Gastroesophageal sphincter (tissue), 4 donors: Measurements from ENCODE around the gene GAL3ST1. TPM values are rescaled to one million over a fixed set of nuclear protein-coding genes. Genes with fewer than 3 reads are reported as not detected.
"Not testable (repeated sequence)": the region's sequence is repeated elsewhere in the genome, so short reads cannot be mapped to it uniquely, and the experiment has no call there.

Experiments
- ATAC-seq: fragments of 150-250 bp; one replicate; pipeline ENCODE4 v1.9.1; 2016; ENCODE audit warnings: mild to moderate bottlenecking, moderate library complexity
- H3K27ac ChIP-seq, 4 donors: fragments of 200-600 bp; sonication (generic) in 3 of 4; 1 replicate in 3 of 4; 2 replicates in 1 of 4; pipeline ENCODE4 v1.5.1; 2016 to 2019
- H3K27me3 ChIP-seq: fragments of 200-600 bp; sonication (generic); one replicate; pipeline ENCODE4 v1.5.1; 2019
- H3K36me3 ChIP-seq, 2 donors: fragments of 200-600 bp; sonication (generic); one replicate each; pipeline ENCODE4 v1.5.1; 2019; ENCODE audit warnings: control low read depth in 1 of 2
- H3K4me1 ChIP-seq, 3 donors: fragments of 200-600 bp; sonication (generic); 1 replicate in 2 of 3; 2 replicates in 1 of 3; pipeline ENCODE4 v1.5.1; 2016 to 2019; ENCODE audit warnings: control low read depth in 2 of 3
- H3K4me3 ChIP-seq, 2 donors: fragments of 200-600 bp; sonication (generic); one replicate each; pipeline ENCODE4 v1.5.1; 2019; ENCODE audit warnings: mild to moderate bottlenecking in 1 of 2, moderate library complexity in 1 of 2
- H3K9me3 ChIP-seq, 3 donors: fragments of 200-600 bp; sonication (generic); one replicate each; pipeline ENCODE4 v1.5.1; 2017 to 2019; ENCODE audit warnings: control low read depth in 2 of 3
- EP300 ChIP-seq: sonication (generic); formaldehyde crosslinking; IDR thresholded peaks from one replicate; pipeline ENCODE4 v1.6.1; 2017; ENCODE audit warnings: antibody characterized with exemption, mild to moderate bottlenecking
- POLR2A ChIP-seq, 2 donors: fragments of 450-650 bp; IDR thresholded peaks; one replicate each; pipeline ENCODE4 v1.6.1; 2017; ENCODE audit warnings: antibody characterized with exemption in 2 of 2, mild to moderate bottlenecking in 2 of 2, moderate library complexity in 1 of 2
- POLR2AphosphoS5 ChIP-seq: sonication (generic); formaldehyde crosslinking; IDR thresholded peaks from one replicate; pipeline ENCODE4 v1.6.1; 2017; ENCODE audit warnings: antibody characterized with exemption
- WGBS, 2 donors: methylation state at CpG; one replicate each; pipeline ENCODE4 v1.1.5; 2018; ENCODE audit warnings: low coverage in 1 of 2; 5-methylcytosine and 5-hydroxymethylcytosine counted together
- total RNA-seq, 4 donors: library from RNA; depleted of rRNA; stranded (reverse); fragments of >200 nt; gene quantifications; one replicate each; pipeline ENCODE4 v1.1.0, GENCODE V29; 2016
- TF ChIP-seq, protein P1 (sequence below), 4 experiments: fragments of 200-600 bp in 2 of 4; fragments of 450-650 bp in 2 of 4; sonication (generic) in 1 of 4; IDR thresholded peaks; one replicate each; pipeline ENCODE4 v1.5.1; 2017 to 2019; ENCODE audit warnings: antibody characterized with exemption in 4 of 4, mild to moderate bottlenecking in 2 of 4, moderate library complexity in 2 of 4

Gene GAL3ST1
- total RNA-seq, 4 donors from 2014 or later: 0.54 to 3.0 (median 3.0) TPM

DNA sequence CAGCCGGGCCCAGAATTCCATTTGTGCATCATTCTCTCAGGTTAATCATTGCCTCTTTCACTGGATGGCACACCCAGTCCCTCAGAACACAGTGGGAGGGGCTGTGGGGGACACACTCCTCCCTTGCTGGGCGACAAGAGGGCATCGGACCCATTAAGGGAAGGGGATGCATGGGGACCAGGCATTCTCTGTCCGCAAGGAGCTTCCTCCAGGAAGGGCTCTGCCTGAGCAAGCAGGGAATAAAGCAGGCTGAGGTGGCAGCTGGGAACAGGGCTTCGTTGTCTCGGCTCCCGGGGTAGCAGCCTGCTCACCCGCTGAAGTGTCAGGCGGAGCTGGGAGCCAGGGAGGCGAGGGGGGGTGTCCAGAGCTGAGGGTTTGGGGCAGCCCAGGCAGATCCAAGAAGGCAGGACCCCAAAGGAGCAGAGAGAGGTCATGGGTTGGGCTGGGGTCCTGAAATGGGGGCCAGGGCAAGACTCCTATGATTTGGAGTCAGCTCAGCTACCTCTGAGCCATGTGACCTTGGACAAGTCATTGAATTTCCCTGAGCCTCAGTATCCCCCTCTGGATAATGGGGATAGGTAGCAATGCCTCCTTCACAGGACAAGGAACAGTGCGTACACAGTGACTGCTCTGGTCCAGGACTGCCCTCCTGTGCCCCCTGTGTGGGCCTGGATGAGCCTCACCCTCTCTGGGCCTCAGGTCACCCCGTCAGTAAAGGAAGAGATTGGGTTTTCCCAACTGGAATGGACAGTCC, 1.4 kb downstream of the GAL3ST1 start:
- H3K27ac ChIP-seq: no peak overlapping the region

DNA sequence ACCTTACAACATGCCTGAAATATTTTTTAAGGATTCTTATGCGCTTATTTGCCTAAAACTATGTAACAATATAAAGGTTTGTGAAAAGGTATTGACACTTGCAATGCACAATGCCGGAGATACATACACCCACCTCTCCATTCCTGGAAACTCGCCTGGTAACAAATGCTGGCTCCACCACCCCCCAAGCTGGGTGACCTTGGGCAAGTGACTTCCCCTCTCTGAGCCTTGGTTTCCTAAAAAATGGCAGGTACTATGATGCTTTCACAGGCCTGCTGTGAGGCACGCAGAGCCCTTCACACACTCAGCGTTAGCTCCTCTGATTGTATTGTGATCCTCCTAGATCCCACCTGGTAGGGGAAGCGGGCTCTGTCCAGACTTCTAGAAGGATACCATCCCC, 2.3 kb downstream of the GAL3ST1 start:
- TF ChIP-seq, protein P1, sequence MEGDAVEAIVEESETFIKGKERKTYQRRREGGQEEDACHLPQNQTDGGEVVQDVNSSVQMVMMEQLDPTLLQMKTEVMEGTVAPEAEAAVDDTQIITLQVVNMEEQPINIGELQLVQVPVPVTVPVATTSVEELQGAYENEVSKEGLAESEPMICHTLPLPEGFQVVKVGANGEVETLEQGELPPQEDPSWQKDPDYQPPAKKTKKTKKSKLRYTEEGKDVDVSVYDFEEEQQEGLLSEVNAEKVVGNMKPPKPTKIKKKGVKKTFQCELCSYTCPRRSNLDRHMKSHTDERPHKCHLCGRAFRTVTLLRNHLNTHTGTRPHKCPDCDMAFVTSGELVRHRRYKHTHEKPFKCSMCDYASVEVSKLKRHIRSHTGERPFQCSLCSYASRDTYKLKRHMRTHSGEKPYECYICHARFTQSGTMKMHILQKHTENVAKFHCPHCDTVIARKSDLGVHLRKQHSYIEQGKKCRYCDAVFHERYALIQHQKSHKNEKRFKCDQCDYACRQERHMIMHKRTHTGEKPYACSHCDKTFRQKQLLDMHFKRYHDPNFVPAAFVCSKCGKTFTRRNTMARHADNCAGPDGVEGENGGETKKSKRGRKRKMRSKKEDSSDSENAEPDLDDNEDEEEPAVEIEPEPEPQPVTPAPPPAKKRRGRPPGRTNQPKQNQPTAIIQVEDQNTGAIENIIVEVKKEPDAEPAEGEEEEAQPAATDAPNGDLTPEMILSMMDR (IDR thresholded peaks at IDR 0.05): no peak
- no peak for TF ChIP-seq EP300
- TF ChIP-seq POLR2A (IDR thresholded peaks at IDR 0.05): no peak
- TF ChIP-seq POLR2AphosphoS5: no peak
- H3K27me3 ChIP-seq: peaks cover 35% of the 10 kb centered on the region
- H3K9me3 ChIP-seq: no peaks in the 10 kb centered on the region
- H3K4me3 ChIP-seq: no peak overlapping the region
- no peak for ATAC-seq
- peaks cover 0 to 15% (median 5%) of the 10 kb centered on the region in 3 donors for H3K4me1 ChIP-seq
- 69 to 84% methylated on average over 2 to 5 of the region's 6 CpGs for WGBS, 2 donors
- H3K27ac ChIP-seq: no peak overlapping the region
- peaks cover 0 to 23% of the 10 kb centered on the region in 2 donors for H3K36me3 ChIP-seq

More for the DNA sequence above, 1.4 kb downstream of the GAL3ST1 start:
- 57 to 67% methylated on average over 3 to 5 of the region's 12 CpGs for WGBS, 2 donors
- peaks cover 0 to 15% (median 5%) of the 10 kb centered on the region in 3 donors for H3K4me1 ChIP-seq
- no peaks in the 10 kb centered on the region for H3K9me3 ChIP-seq
- H3K36me3 ChIP-seq: peaks cover 0 to 31% of the 10 kb centered on the region in 2 donors
- TF ChIP-seq EP300: no peak
- TF ChIP-seq, protein P1 (IDR thresholded peaks at IDR 0.05): no peak
- TF ChIP-seq POLR2A (IDR thresholded peaks at IDR 0.05): no peak
- TF ChIP-seq POLR2AphosphoS5: no peak
- no peak overlapping the region for H3K4me3 ChIP-seq
- ATAC-seq: no peak
- H3K27me3 ChIP-seq: peaks cover 27% of the 10 kb centered on the region

DNA sequence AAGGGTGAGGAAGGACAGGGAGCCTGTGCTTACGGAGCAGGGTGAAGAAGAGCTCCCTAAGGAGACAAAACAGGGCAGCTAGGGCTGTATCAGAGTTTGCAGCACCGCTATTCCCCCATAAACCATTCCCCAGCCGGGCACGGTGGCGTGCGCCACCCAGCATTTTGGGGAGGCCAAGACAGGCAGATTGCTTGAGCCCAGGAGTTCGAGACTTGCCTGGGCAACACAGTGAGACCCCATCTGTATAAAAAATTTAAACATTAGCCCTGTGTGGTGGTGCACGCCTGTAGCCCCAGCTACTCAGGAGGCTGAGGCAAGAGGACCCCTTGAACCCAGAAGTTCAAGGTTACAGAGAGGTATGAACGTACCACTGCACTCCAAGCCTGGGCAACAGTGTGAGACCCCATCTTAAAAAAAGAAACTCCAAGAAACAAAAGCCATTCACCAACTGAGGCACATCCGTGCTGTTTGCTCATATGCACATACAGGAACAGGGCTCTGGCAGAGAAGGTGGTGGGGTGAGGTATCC, 4.7 kb downstream of the GAL3ST1 start:
- no peak for TF ChIP-seq EP300
- no peak for TF ChIP-seq POLR2A (IDR thresholded peaks at IDR 0.05)
- no peak for TF ChIP-seq POLR2AphosphoS5
- ATAC-seq: no peak
- Histone ChIP-seq H3K9me3 (no peaks in the 10 kb centered on the region), H3K4me3 (no peak overlapping the region), H3K27me3 (peaks cover 33% of the 10 kb centered on the region), H3K36me3 (no peaks in the 10 kb centered on the region), H3K4me1 (peaks cover 0 to 2% (median 2%) of the 10 kb centered on the region in 3 donors), H3K27ac (no peak overlapping the region)
- 86% methylated on average over 10 of the region's 10 CpGs; no CpG with 5 or more reads in 1 of the 2 donors for WGBS, 2 donors

DNA sequence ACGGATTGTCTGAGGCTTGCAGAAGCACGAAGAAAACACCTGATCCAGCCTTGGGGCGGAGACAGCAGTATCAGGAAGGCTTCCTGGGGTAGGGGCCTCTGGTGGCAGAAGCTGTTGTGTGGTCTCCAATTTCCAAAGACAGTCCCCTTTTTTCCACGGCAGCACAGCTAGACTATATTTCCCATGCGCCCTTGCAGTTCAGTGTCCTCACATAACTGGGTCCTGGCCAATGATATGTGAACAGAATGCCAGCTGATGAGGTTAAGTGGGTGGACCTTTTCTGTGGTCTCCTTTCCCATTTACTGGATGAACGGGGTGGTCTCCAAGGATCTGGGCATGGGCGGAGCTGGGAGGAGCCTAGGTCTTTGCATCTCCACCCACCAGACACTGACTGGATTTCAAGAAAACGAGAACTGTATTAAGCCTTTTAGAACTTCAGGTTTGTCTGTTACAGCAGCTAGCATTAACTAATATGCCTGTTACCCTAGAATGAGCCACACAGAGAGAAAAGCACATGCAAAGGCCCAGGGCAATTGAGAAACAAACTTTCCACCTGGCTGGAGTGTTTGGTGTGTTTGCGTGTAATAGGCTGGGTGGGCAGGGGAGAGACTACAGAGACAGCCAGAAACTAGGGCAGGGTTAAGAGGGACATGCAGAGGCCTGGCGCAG, 6.2 kb downstream of the GAL3ST1 start:
- H3K9me3 ChIP-seq: no peaks in the 10 kb centered on the region
- TF ChIP-seq POLR2A (IDR thresholded peaks at IDR 0.05) (no peak), EP300 (no peak), POLR2AphosphoS5 (no peak)
- TF ChIP-seq, protein P1 (IDR thresholded peaks at IDR 0.05): no peak
- ATAC-seq: no peak
- H3K36me3 ChIP-seq: no peaks in the 10 kb centered on the region
- no peaks in the 10 kb centered on the region for H3K4me1 ChIP-seq
- peaks cover 21% of the 10 kb centered on the region for H3K27me3 ChIP-seq
- WGBS, 2 donors: 46 to 70% methylated on average over 3 to 8 of the region's 10 CpGs
- H3K4me3 ChIP-seq: no peak overlapping the region
- no peak overlapping the region for H3K27ac ChIP-seq

DNA sequence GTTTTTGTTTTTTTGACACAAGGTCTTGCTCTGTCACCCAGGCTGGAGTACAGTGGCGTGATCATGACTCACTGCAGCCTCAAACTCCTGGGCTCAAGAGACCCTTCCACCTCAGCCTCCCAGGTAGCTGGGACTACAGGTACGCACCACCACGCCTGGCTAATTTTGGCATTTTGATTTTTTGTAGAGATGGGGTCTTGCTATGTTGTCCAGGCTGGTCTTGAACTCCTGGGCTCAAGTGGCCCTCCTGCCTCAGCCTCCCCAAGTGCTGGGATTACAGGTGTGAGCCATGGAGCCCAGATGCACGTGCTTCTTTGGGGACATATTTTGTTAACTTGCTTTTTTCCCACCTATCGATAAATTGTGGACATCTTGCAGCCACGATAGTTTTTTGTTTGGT, 7.2 kb downstream of the GAL3ST1 start:
- not testable (repeated sequence) for H3K4me3 ChIP-seq, H3K4me1 ChIP-seq, H3K27ac ChIP-seq, H3K36me3 ChIP-seq, H3K9me3 ChIP-seq, ATAC-seq
- 98 to 100% methylated on average over 6 of the region's 6 CpGs for WGBS, 2 donors
- H3K27me3 ChIP-seq: peaks cover 22% of the 10 kb centered on the region
